GM12892 (cell line): ENCODE results near the gene DICER1.

Source experiments
- POLR2A ChIP-seq: IDR thresholded peaks from 2 replicates; pipeline ENCODE4 v1.6.1; 2011; ENCODE audit warnings: low read depth, low read length, control low read depth
- POLR2AphosphoS5 ChIP-seq: IDR thresholded peaks from 2 replicates; pipeline ENCODE4 v1.6.1; 2011; ENCODE audit warnings: low read depth, low read length, control low read depth
- TAF1 ChIP-seq: IDR thresholded peaks from 2 replicates; pipeline ENCODE4 v1.6.1; 2011; ENCODE audit warnings: low read depth, mild to moderate bottlenecking, control low read depth, low read length, borderline replicate concordance

DNA sequence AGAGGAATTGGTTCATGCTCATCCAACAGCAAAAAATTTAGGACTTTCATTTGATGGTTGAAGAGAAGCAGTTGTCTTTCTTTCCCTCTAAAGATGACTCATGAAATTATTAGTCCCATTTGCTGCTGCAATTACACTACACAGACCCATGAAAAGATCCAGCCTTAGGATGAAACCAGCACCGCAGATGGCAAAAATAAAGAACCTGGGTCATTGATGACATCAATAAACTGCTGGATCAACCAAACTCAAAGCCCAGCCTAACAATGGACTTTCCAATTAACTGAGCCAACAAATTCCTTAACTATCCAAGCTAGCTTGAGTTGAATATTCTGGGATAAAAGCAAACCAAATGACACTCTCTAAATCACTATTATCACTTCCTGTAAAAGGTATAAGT, 20.7 kb downstream of the DICER1 start:
- TF ChIP-seq POLR2AphosphoS5, result no peak
- TF ChIP-seq POLR2A, result no peak
- no peak for TF ChIP-seq TAF1
